NB4 (cell line): Measurements from ENCODE around the gene PLPP3.

Experiments
- DNase-seq: peaks from one replicate; pipeline ENCODE4 v3.0.0; 2010; ENCODE audit warnings: low read depth
- H3K4me3 ChIP-seq: one replicate; pipeline ENCODE4 v1.5.1; 2011; ENCODE audit warnings: mild to moderate bottlenecking, low read depth, low read length, moderate library complexity
- CTCF ChIP-seq: IDR thresholded peaks from one replicate; pipeline ENCODE4 v1.5.1; 2012; ENCODE audit warnings: low read depth, low read length
- MAX ChIP-seq: IDR thresholded peaks from 2 replicates; pipeline ENCODE4 v1.6.1; 2011; ENCODE audit warnings: low read depth, low read length
- MYC ChIP-seq: IDR thresholded peaks from 2 replicates; pipeline ENCODE4 v1.6.1; 2011; ENCODE audit warnings: low read depth, low read length
- POLR2A ChIP-seq: IDR thresholded peaks from 2 replicates; pipeline ENCODE4 v1.6.1; 2011; ENCODE audit warnings: mild to moderate bottlenecking; ENCODE audit not compliant: insufficient read length; ENCODE audit errors: extremely low read depth

PLPP3 gene

GRCh38 chr1:56550138-56550858, 29.1 kb downstream of the PLPP3 start:
- TF ChIP-seq MAX (no peak), MYC (no peak), CTCF (no peak), POLR2A (no peak)
- DNase-seq: no peak
- H3K4me3 ChIP-seq: no peak overlapping the region

- no peak for DNase-seq
- TF ChIP-seq POLR2A (no peak), MAX (no peak)
- H3K4me3 ChIP-seq: no peak overlapping the region
These were observed 30.8 kb downstream of the PLPP3 start for GRCh38 chr1:56548571-56548970.

GRCh38 chr1:56547977-56548376, 31.4 kb downstream of the PLPP3 start:
- TF ChIP-seq CTCF: no peak
- no peak for TF ChIP-seq MYC
- no peak for TF ChIP-seq MAX
- no peak for TF ChIP-seq POLR2A
- no peak overlapping the region for H3K4me3 ChIP-seq
- DNase-seq: no peak

- TF ChIP-seq POLR2A (no peak), MAX (no peak), CTCF (no peak), MYC (no peak)
- DNase-seq: no peak
- H3K4me3 ChIP-seq: no peak overlapping the region
These were observed 31.9 kb downstream of the PLPP3 start for GRCh38 chr1:56547473-56547872.

GRCh38 chr1:56545711-56546110, 33.7 kb downstream of the PLPP3 start:
- no peak for DNase-seq
- no peak for TF ChIP-seq MYC
- no peak for TF ChIP-seq CTCF
- no peak for TF ChIP-seq MAX
- no peak for TF ChIP-seq POLR2A
- H3K4me3 ChIP-seq: no peak overlapping the region

- no peak for DNase-seq
- no peak overlapping the region for H3K4me3 ChIP-seq
- TF ChIP-seq MYC (no peak), CTCF (no peak), POLR2A (no peak), MAX (no peak)
These were observed 35.4 kb downstream of the PLPP3 start for GRCh38 chr1:56543783-56544612.
